Choroid plexus epithelial cell (primary cell): ENCODE results near the gene SIGLEC10.

Experiments used
- DNase-seq: peaks from one replicate; pipeline ENCODE4 v3.0.0-alpha.2; 2010; ENCODE audit warnings: low read depth
- H3K4me3 ChIP-seq: 2 replicates; pipeline ENCODE4 v1.5.1; 2011; ENCODE audit warnings: low read depth, mild to moderate bottlenecking, control low read depth, low read length, moderate library complexity
- CTCF ChIP-seq: conservative IDR thresholded peaks from 2 replicates; pipeline ENCODE4 v1.5.1; 2011; ENCODE audit warnings: low read depth, mild to moderate bottlenecking, control low read depth, inconsistent platforms, low read length, moderate library complexity

The SIGLEC10 gene

GRCh38 chr19:51367565-51368365, 49.7 kb downstream of the SIGLEC10 start:
- no peak for TF ChIP-seq CTCF
- H3K4me3 ChIP-seq: peak overlapping the region; percentile 94
- peak; percentile 100 for DNase-seq

GRCh38 chr19:51367255-51367564, 50.2 kb downstream of the SIGLEC10 start:
- no peak for TF ChIP-seq CTCF

GRCh38 chr19:51366389-51367254, 50.8 kb downstream of the SIGLEC10 start:
- H3K4me3 ChIP-seq: peak overlapping the region; percentile 94
- TF ChIP-seq CTCF: no peak
- peak; percentile 99 for DNase-seq

More at GRCh38 chr19:51367255-51367564, 50.2 kb downstream of the SIGLEC10 start:
- DNase-seq: no peak
- peak overlapping the region; percentile 94 for H3K4me3 ChIP-seq

GRCh38 chr19:51365965-51366388, 51.5 kb downstream of the SIGLEC10 start, which contains the start of gene ETFB:
Gene ETFB (minus strand): TSS chr19:51366388. CDS start chr19:51366326, 62 bp downstream.
- H3K4me3 ChIP-seq: peak within 1 kb of the TSS; percentile 94
- no peak for DNase-seq
- no peak for TF ChIP-seq CTCF

GRCh38 chr19:51365211-51365964, 52.1 kb downstream of the SIGLEC10 start:
- TF ChIP-seq CTCF: peak; percentile 31
- peak overlapping the region; percentile 94 for H3K4me3 ChIP-seq
- peak; percentile 65 for DNase-seq

- no peak overlapping the region for H3K4me3 ChIP-seq
- TF ChIP-seq CTCF: no peak
- DNase-seq: peak; percentile 43
These were observed 53.0 kb downstream of the SIGLEC10 start for GRCh38 chr19:51364200-51365106.
